Measurements from ENCODE around the gene LTO1. TPM values are rescaled to one million over a fixed set of nuclear protein-coding genes. Genes with fewer than 3 reads are reported as not detected.

Gene LTO1
- total and polyA plus RNA-seq, 8 donors = 18.0 to 45.3 (median 28.7) TPM

DNA sequence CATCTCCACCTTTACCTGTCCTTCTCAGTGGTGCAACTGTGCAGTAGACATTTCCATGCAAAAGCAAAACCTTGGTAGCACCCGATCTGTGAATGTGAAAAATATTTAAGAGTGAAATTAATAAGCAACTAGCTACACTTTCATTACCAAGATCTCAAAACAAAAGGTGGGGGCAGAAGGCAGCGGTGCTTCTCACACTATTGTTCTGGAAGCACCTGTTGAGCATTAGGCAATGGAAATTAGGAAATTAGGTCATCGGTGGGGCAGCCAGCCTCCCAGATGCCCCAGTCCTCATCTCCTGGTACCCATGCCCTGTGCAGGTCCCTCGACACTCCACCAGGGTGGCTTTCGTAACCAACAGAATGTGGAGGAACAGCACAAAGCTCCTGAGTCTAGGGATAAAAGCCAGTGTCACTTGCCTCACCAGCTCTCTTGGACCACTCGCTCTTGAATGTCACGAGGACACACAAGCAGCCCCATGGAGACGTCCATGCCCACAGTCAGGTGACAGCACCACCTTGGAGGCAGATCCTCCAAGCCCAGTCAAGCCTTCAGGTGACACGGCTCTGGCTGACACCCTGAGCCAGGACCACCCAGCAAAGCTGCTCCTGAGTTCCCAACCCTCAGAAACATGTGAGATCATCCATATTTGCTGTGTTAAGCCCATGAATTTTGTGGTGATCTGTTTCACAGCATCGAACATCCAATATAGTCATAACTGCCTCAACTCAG is 3.3 kb downstream of the LTO1 start:
- H3K4me1 ChIP-seq = peaks cover 10 to 31% of the 10 kb centered on the region in 2 donors
- ATAC-seq = no peak
- H3K9me3 ChIP-seq = no peaks in the 10 kb centered on the region
- no peak for DNase-seq
- no peak overlapping the region for H3K4me3 ChIP-seq
- intact Hi-C loops (cut with DNase I) = no loop called here
- H3K27ac ChIP-seq = no peak overlapping the region
- H3K27me3 ChIP-seq = peaks cover 0 to 2% of the 10 kb centered on the region in 2 donors
- peaks cover 0 to 50% of the 10 kb centered on the region in 2 donors for H3K36me3 ChIP-seq
- TF ChIP-seq, protein P1, sequence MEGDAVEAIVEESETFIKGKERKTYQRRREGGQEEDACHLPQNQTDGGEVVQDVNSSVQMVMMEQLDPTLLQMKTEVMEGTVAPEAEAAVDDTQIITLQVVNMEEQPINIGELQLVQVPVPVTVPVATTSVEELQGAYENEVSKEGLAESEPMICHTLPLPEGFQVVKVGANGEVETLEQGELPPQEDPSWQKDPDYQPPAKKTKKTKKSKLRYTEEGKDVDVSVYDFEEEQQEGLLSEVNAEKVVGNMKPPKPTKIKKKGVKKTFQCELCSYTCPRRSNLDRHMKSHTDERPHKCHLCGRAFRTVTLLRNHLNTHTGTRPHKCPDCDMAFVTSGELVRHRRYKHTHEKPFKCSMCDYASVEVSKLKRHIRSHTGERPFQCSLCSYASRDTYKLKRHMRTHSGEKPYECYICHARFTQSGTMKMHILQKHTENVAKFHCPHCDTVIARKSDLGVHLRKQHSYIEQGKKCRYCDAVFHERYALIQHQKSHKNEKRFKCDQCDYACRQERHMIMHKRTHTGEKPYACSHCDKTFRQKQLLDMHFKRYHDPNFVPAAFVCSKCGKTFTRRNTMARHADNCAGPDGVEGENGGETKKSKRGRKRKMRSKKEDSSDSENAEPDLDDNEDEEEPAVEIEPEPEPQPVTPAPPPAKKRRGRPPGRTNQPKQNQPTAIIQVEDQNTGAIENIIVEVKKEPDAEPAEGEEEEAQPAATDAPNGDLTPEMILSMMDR (IDR thresholded peaks at IDR 0.05) = no peak

DNA sequence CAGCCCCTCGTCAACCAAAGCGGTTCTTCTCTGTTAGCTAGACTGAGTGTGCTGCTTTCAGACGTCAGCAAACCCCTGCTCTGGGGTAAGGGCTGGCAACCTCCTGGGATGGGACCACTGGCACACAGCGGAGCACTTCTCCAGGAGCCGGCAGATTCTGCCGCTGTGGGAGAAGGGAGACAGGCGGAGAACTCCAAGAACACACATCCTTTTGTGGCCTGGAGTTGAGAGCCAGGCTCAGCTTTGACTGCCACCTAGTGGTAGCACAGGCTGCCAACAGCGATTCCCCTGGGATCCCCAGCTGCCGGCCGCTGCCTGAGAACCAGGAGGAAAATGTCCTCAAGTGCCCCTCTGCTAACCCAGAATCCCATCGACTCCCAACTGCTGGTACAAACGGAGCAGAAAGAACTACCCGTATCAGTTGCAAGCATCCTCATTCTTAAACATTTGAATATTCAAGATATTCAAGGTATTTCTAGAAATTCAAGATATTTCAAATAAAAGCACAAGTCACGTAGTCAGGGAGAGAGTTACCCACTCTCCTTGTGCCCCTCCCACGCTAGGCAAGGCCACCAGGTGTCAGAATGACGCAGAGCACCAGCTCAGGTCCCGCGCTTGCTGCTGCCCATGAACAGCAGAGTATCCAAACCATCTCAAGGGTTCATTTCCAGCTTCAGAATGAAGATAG is 4.9 kb downstream of the LTO1 start:
- H3K36me3 ChIP-seq = peaks cover 0 to 66% of the 10 kb centered on the region in 2 donors
- peaks cover 10 to 27% of the 10 kb centered on the region in 2 donors for H3K4me1 ChIP-seq
- no peak overlapping the region for H3K27ac ChIP-seq
- DNase-seq (peak; percentile 77 to 92 (median 87)), ATAC-seq (peak; percentile 79)
- H3K27me3 ChIP-seq = no peaks in the 10 kb centered on the region
- H3K4me3 ChIP-seq = no peak overlapping the region
- TF ChIP-seq, protein P1 (IDR thresholded peaks at IDR 0.05) = peak; percentile 95 to 96
- intact Hi-C loops (cut with DNase I) = no loop called here
- no peaks in the 10 kb centered on the region for H3K9me3 ChIP-seq

- Histone ChIP-seq H3K4me1 (peaks cover 8 to 23% of the 10 kb centered on the region in 2 donors), H3K9me3 (no peaks in the 10 kb centered on the region), H3K27ac (no peak overlapping the region), H3K36me3 (peaks cover 0 to 74% of the 10 kb centered on the region in 2 donors), H3K4me3 (no peak overlapping the region), H3K27me3 (no peaks in the 10 kb centered on the region)
- TF ChIP-seq, protein P1 (IDR thresholded peaks at IDR 0.05) = no peak
- intact Hi-C loops (cut with DNase I) = no loop called here
- ATAC-seq (no peak), DNase-seq (no peak)
Measured at GRCh38 chr11:69669486-69669885, 5.7 kb downstream of the LTO1 start.

GRCh38 chr11:69667619-69668604 is 7.2 kb downstream of the LTO1 start:
- peaks cover 0 to 81% of the 10 kb centered on the region in 2 donors for H3K36me3 ChIP-seq
- no peaks in the 10 kb centered on the region for H3K27me3 ChIP-seq
- TF ChIP-seq, protein P1 (IDR thresholded peaks at IDR 0.05) = no peak
- H3K27ac ChIP-seq = no peak overlapping the region
- no peak for DNase-seq
- no peaks in the 10 kb centered on the region for H3K9me3 ChIP-seq
- peaks cover 0 to 7% of the 10 kb centered on the region in 2 donors for H3K4me1 ChIP-seq
- no peak overlapping the region for H3K4me3 ChIP-seq
- no peak for ATAC-seq
- intact Hi-C loops (cut with DNase I) = no loop called here

All from left lung (tissue), 10 donors.